ENCODE measurements around the gene CCSER1.

The CCSER1 gene

DNA sequence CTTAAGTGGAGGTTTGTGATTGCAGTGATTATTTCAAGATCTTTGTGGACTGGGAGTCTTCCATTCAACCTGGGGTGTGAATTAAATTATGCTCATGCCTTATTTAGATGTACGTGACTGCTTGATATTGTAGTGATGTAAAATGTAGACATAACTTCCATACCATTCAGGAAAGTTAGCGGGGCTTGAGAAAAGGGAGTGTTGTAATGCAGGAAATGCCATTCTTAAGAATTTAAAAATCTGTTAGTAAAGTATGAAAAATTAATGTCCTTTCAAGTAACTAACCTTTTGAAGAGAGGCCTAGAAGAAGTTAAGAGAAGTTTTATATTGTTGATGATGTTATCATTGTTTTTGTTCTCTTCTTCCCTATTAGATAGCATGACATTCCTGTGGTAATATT is 318.2 kb downstream of the CCSER1 start:
- Mint-ChIP-seq H3K4me3 (no peak overlapping the region), H3K4me1 (no peaks in the 10 kb centered on the region), H3K36me3 (ENCODE audit: low read depth) (no peaks in the 10 kb centered on the region), H3K27ac (no peak overlapping the region), H3K27me3 (ENCODE audit: low read depth, poor library complexity) (no peaks in the 10 kb centered on the region), H3K9me3 (no peaks in the 10 kb centered on the region)
- DNase-seq: no peak
- TF ChIP-seq, protein P1, sequence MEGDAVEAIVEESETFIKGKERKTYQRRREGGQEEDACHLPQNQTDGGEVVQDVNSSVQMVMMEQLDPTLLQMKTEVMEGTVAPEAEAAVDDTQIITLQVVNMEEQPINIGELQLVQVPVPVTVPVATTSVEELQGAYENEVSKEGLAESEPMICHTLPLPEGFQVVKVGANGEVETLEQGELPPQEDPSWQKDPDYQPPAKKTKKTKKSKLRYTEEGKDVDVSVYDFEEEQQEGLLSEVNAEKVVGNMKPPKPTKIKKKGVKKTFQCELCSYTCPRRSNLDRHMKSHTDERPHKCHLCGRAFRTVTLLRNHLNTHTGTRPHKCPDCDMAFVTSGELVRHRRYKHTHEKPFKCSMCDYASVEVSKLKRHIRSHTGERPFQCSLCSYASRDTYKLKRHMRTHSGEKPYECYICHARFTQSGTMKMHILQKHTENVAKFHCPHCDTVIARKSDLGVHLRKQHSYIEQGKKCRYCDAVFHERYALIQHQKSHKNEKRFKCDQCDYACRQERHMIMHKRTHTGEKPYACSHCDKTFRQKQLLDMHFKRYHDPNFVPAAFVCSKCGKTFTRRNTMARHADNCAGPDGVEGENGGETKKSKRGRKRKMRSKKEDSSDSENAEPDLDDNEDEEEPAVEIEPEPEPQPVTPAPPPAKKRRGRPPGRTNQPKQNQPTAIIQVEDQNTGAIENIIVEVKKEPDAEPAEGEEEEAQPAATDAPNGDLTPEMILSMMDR (IDR thresholded peaks at IDR 0.05): no peak

DNA sequence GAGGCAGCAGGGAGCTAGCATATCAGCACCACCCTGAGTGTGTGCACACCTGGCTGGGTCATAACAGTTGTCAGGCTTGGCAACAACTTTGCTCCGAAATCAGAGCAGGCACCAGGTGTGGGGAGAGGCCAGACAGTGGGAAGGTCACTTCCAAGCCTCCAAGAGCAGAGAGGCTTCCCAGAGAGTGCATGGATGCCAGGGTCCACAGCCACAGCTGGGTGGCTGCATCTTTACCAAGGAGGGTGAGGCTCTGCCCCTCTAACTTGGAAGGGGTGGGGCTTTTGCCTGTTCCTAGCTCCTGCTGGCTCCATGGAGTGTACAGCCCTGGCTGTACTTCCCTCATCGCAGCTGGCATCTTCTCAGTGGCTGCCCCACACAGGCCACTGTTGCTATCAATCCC is 322.4 kb downstream of the CCSER1 start:
- TF ChIP-seq, protein P1 (IDR thresholded peaks at IDR 0.05): no peak
- Mint-ChIP-seq H3K9me3 (no peaks in the 10 kb centered on the region), H3K36me3 (ENCODE audit: low read depth) (no peaks in the 10 kb centered on the region), H3K4me3 (no peak overlapping the region), H3K27ac (no peak overlapping the region), H3K27me3 (ENCODE audit: low read depth, poor library complexity) (peaks cover 3% of the 10 kb centered on the region), H3K4me1 (no peaks in the 10 kb centered on the region)
- DNase-seq: no peak

DNA sequence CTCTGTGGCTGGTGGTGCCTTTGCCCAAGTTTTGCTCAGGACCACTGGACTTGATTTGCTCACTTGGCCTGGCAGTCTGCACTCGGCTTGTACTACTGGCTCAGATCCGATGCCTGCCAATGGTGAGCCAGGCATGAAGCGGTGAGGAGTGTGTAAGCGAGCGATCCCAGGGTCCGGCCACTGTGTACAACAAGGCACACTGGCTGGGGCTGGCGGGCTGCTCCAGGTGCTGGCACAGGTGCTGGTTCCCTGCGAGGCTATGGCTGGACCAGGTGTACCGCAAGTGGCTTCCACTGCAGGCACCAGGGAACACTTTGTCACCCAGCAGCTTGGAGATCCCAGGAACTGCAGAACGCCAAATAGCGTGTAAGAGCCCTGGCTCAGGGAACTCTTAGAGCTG is 329.7 kb downstream of the CCSER1 start:
- no peak for DNase-seq
- TF ChIP-seq, protein P1 (IDR thresholded peaks at IDR 0.05): no peak
- H3K27me3 Mint-ChIP-seq (ENCODE audit: low read depth, poor library complexity): peaks cover 3% of the 10 kb centered on the region
- no peak overlapping the region for H3K27ac Mint-ChIP-seq
- peaks cover 3% of the 10 kb centered on the region for H3K9me3 Mint-ChIP-seq
- no peaks in the 10 kb centered on the region for H3K36me3 Mint-ChIP-seq (ENCODE audit: low read depth)
- no peaks in the 10 kb centered on the region for H3K4me1 Mint-ChIP-seq
- no peak overlapping the region for H3K4me3 Mint-ChIP-seq

DNA sequence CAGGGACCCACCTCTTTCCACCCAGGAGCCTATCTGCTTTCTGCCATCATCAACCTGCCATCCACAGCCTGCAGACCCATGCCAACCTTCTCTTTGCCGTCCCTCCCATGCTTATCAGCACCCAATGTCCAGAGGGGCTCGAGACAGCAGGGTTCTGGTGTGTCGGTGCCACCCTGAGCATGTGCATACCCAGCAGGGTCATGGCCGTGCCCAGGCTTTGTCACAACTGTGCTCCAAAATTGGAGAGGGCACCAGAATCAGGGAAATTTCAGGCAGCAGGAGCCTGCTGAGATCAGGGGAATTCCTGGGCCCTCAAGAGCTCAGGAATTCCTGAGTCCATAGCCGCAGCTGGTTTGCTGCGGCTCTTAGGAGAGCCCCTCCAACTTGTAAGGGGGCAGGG is 330.6 kb downstream of the CCSER1 start:
- Mint-ChIP-seq H3K27me3 (ENCODE audit: low read depth, poor library complexity) (no peaks in the 10 kb centered on the region), H3K27ac (no peak overlapping the region), H3K9me3 (peaks cover 3% of the 10 kb centered on the region), H3K36me3 (ENCODE audit: low read depth) (no peaks in the 10 kb centered on the region), H3K4me3 (no peak overlapping the region), H3K4me1 (no peaks in the 10 kb centered on the region)
- TF ChIP-seq, protein P1 (IDR thresholded peaks at IDR 0.05): no peak
- no peak for DNase-seq

DNA sequence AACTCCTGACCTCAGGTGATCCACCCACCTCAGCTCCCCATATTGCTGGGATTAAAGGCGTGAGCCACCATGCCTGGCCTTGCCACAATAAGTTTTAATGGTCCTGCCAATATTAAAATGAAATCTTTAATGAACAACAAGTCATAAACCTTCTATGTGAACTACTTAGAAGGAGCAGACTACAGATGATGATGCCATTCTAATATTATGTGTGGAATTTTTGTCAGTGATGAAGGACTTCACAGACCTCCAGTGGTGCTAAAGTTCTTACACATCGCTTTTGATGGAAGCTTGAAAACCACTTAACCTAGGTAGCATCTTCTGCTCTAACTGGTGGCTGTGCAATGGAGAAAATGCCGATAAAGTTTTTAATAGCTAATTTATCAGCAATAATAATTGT is 331.4 kb downstream of the CCSER1 start:
- TF ChIP-seq, protein P1 (IDR thresholded peaks at IDR 0.05): no peak
- H3K9me3 Mint-ChIP-seq: peaks cover 3% of the 10 kb centered on the region
- H3K4me3 Mint-ChIP-seq: no peak overlapping the region
- no peaks in the 10 kb centered on the region for H3K27me3 Mint-ChIP-seq (ENCODE audit: low read depth, poor library complexity)
- no peak for DNase-seq
- no peak overlapping the region for H3K27ac Mint-ChIP-seq
- H3K4me1 Mint-ChIP-seq: no peaks in the 10 kb centered on the region
- no peaks in the 10 kb centered on the region for H3K36me3 Mint-ChIP-seq (ENCODE audit: low read depth)

DNA sequence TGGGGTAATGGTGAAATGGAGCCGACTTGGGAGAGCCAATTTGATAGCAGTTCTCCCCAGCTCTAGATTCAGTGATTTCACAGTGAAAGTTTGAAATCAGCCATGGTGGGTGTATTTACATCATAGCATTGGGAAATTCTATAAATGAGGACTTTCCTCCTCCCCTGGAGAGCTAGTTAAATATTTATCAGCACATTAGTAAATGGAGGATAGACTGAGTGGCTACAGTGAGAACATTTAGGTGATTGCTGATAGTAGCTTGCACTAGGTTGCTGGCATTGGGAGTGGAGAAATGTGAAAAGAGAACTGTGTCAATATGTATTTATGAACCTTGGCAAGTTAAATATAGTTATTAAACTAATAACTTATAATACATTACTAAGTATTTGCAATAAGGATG is 347.3 kb downstream of the CCSER1 start:
- Mint-ChIP-seq H3K27me3 (ENCODE audit: low read depth, poor library complexity) (peaks cover 3% of the 10 kb centered on the region), H3K4me1 (peaks cover 6% of the 10 kb centered on the region), H3K27ac (no peak overlapping the region), H3K4me3 (no peak overlapping the region), H3K9me3 (peaks cover 4% of the 10 kb centered on the region), H3K36me3 (ENCODE audit: low read depth) (no peaks in the 10 kb centered on the region)
- DNase-seq: no peak
- TF ChIP-seq, protein P1 (IDR thresholded peaks at IDR 0.05): no peak

Data from nephron progenitor cell (in vitro differentiated cells).